22Rv1 (cell line): ENCODE data around the gene CASP2.

ENCODE experiments used
- CTCF ChIP-seq: fragments of 450-650 bp; IDR thresholded peaks from 2 replicates; pipeline ENCODE4 v1.5.1; 2017; ENCODE audit warnings: mild to moderate bottlenecking
- ZFX ChIP-seq: fragments of 450-650 bp; IDR thresholded peaks from 2 replicates; pipeline ENCODE4 v1.6.1; 2017; ENCODE audit warnings: antibody characterized with exemption, borderline replicate concordance

GRCh38 chr7:143356414-143357050 lies 68.4 kb downstream of the CASP2 start:
- no peak for TF ChIP-seq CTCF
- no peak for TF ChIP-seq ZFX
